Stimulated activated naive CD4-positive, alpha-beta T cell treated with Interleukin-2 at 50 U/mL for 16 hours (primary cell): ENCODE data around the gene DLD.
"Not testable (repeated sequence)": the region's sequence is repeated elsewhere in the genome, so short reads cannot be mapped to it uniquely, and the experiment has no call there.

Experiments used
- DNase-seq: peaks from one replicate; lab custom pipeline; 2025; lab: John Stamatoyannopoulos, UW

Gene DLD

GRCh38 chr7:107945332-107945731, 54.3 kb downstream of the DLD start:
- DNase-seq = no peak

GRCh38 chr7:107946451-107946850, 55.5 kb downstream of the DLD start:
- DNase-seq = no peak

DNA sequence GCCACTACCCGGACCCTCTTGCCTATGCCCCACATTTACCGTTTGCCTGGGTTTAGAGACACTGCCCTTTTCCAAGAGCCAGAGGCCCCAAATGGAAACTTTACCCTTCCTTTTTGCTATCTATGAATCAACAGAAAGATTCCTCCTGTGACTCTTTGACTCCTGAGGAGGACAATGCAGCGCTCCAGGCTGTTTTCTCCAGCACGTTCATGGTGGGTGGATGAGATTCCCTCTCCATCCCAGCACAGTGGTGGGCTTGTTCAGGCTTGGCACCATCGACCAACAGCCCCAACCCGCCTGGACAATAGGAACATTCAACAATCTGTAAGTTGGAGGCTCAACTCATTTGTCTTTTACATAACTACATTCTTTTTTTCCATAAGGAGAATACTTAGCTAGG, 55.9 kb downstream of the DLD start:
- no peak for DNase-seq

GRCh38 chr7:107948645-107949442, 57.9 kb downstream of the DLD start:
- no peak for DNase-seq

DNA sequence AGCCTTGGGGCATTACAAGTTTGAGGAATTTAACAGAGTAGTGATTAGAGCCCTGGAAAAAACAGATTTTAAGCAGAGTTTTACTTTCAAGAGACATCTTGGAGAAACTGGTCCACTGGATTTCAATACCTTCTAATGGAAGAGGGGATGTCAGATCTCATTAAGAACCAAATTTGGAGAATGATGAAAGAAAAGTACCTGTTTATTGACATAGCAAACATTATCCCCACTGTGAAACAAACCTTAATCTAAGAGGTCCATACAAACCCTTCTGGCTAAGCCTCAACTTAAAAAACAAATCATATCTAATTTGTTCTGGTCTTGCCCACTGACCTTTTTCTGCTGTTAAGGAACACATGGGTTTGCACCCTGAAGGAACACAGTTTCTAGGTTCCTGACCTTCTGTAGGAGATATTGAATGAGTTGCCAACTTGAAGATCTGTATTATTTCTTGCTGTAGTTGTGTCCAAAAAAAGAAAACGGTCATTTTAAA, 58.5 kb downstream of the DLD start:
- no peak for DNase-seq

DNA sequence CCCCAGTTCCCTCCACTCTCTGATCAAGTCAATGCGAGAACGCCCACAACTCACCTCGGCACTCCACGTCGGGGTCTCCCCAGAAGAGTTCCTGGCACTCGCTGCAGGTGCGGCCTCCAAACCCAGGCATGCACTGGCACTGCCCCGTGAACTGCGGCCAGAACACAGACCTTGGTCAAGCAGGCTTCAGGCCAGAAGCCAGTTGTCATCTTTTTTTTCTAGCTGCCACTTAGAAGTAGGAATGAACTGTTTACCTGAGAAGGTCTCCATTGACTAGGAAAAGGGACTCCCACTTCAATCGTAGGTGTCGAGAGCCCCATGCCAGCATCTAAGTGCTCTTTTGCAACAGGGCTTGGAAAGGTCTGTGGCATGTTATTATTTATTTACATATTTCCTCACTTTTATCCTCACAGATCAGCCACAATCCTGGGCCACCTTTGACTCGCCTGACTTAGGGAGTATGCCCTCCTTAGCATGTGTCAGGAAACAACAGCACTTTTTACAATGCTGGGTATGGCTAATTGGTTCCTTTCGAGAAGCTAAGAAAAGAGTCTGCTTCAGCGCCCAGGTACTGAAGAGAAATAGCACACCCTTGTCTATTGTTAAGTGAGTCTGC, 60.3 kb downstream of the DLD start:
- no peak for DNase-seq

- DNase-seq = no peak
These were observed 60.9 kb downstream of the DLD start for GRCh38 chr7:107951896-107952295.

DNA sequence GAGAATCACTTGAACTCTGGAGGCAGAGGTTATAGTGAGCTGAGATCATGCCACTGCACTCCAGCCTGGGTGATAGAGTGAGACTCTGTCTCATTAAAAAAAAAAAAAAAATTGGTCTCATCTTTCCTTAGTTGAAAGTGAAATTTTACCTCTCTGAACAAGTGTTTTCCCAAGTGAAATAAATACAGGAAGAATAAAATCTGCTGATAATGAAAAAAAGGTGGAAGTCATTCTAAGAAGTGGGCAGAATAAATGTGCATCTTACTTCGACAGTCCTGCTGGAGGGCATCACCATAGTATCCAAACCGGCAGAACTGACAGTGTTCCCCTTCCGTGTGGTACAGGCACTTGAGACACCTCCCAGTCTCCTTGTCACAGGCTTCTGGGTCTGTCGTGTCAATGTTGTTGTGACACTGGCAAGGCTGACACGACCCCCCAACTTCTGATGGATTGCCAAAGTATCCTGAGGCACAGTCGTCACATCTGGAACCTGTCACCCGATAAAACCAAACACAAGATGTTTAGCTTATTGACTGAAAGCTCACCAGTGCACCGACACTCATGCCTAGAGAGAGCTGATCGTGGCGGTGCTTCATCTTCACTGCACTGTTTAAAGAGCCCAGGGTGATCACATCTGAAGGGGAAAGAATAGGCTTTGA, 62.4 kb downstream of the DLD start:
- no peak for DNase-seq

DNA sequence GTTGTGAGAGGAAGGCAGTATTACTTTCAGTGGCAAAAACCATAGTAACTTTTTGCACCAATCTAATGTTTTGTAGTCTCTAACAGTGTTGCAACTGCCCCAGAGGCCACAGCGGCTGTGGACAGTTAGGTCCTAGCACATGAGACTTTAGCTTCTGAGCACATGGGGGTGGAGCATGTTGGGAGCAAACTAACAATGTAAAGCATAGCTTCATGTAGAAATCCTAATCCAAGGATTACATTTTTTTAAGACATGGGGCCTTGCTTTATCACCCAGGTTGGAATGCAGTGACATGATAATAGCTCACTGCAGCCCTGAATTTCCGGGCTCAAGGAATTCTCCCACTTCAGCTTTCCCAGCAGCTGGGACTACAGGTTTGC, 62.9 kb downstream of the DLD start:
- DNase-seq = no peak

DNA sequence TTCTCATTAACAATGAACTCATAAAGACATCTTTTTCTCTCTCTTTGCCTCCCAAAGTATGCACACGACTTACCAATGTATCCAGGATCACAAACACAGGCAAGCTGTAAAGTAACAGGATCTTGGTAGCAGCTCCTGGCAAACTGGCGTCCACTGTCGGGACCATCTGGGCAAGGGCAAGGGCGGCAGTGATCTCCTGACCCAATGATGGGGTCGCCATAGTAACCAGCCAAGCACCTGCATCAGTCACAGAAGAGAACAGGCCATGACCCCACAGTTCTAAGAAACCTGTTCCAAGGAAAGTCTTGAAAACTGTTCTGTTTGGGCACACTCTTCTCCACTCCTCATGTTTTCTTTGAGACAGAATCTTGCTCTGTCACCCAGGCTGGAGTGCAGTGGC, 64.4 kb downstream of the DLD start:
- no peak for DNase-seq

DNA sequence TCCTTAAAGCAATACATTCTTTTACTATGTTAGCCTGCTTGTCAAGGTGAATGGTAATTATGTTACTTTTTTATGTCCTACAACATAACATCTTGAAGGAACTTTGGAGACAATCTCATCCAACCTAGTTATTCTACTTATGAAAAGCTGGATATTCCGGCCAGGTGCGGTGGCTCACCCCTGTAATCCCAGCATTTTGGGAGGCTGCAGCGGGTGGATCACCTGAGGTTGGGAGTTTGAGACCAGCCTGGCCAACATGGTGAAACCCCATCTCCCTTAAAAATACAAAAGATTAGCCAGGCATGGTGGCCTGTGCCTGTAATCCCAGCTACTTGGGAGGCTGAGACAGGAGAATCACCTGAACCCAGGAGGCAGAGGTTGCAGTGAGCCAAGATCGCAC, 66.0 kb downstream of the DLD start:
- not testable (repeated sequence) for DNase-seq

GRCh38 chr7:107957436-107957835, 66.5 kb downstream of the DLD start:
- no peak for DNase-seq

DNA sequence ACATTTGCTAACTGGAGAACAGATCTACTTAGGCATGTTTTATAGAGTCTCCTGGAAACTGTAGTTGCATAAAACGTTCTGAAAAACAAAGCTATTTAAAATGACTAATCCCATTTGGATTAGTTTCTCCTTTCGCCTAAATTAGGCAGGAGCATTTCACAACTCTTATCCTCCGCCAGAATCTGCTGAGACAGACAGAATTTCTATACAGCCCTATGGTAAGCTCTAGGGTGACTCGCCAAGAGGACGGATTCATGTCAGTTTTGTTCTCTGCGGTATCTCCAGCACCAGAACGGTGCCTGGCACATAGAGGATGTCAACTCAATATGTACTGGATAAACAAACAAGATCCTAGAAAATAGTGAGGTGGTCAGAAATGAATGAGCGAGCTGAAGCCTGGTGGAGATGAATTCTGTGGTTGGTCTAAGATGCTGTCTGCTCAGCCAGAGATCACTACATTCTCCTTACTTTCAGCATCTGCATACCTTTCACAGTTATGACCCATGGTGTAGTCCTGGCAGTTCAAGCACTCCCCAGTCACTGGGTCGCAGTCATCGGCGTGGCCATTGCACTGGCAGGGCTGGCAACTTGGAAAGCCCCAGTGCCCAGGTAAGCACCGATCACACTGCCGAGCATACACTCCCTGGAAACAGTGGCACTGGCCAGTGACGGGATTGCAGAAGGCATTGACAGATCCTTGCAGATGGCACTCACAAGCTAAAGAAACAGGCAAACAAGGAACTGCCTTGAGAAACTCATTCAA, 68.0 kb downstream of the DLD start:
- no peak for DNase-seq

DNA sequence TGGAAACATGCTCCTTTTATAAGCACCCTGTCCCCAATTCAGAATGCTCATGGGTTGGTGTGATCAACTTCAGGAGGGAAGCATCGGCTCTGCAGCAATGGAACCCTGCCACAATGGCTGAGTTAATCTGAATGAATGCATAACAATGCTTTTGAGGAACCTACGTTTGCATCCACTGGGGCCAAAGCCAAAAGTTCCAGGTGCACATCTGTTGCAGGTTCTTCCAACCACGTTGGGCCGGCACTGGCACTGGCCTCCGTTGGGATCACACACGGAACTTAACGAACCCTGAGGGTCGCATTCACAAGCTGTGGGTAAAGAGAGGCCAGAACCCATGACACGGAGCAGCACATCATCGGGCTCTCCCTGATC, 68.5 kb downstream of the DLD start:
- DNase-seq = no peak

DNA sequence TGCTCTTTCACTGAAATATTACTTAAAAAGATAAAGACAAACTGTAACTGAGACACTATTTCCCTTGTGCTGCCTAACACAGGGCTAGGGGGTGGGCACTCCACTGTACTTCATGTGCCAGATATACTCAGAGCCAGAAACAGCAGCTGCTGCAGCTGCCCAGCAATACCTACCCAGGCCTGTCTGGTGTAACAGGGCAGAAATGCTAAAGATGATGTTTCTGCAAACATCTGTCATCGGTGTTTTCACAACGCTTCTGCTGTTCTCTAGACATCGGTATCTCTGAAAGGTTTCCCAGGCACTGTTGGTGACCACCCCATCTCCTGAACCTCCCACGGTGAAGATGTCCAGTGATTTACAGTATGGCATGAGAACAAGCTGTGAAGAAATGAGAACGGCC, 69.3 kb downstream of the DLD start:
- no peak for DNase-seq

- no peak for DNase-seq
These were observed 70.4 kb downstream of the DLD start for GRCh38 chr7:107961405-107961804.

DNA sequence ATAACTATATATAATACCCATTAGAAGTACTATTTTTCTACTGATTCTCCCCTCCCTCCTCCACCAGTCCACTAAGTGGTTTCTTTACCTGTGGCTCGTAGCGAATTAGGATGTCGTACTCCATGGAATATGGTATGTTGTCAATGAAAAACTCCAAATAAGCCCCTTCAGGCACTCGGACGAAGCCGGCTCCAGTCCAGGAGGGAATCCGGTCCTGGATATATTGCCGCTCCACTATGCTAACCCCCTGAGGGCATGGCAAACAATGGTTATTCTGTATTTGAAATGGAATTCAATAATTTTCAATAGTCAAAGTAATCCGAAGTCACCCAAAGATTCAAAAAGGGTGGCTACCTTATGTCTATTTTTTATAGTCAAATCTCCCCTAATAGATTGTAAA, 71.8 kb downstream of the DLD start:
- no peak for DNase-seq

DNA sequence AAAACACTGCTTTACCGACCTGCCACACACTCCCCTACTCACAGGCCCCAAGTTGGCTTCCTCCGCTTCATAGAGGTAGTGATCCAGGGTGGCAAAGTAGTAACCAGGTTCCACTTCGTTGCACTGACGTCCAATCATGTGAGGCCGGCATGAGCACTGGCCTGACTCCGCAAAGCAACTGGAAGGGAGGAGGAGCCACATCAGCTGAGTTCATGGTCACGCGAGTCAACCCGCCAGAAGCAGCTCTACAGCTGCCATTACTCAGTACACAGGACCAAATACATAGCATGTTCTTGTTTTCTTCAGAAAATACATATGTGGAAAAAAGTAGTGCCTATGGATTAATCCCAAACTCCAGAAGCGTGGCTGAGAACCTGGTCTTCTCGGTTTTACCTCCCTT, 73.5 kb downstream of the DLD start:
- DNase-seq = no peak

DNA sequence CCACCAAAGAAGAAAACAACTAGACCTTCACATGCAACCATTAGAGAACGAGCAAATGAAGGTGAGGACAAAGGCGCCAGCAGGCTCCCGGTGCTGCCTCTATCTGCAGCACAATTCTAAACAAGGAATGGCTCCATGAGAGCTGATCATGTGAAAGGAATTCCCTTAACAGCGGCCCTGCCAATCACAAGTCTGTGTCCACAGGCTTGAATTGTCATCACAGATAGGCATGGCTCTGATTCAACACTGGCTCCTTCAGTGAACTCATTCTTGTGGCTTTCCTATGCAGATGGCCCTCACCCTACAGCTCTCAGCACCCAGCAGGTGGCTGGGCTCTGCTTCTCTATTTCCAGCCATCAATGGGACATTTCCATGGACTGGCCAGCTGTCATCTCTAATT, 75.7 kb downstream of the DLD start:
- DNase-seq = no peak

- no peak for DNase-seq
These were observed 76.4 kb downstream of the DLD start for GRCh38 chr7:107967420-107967819.

DNA sequence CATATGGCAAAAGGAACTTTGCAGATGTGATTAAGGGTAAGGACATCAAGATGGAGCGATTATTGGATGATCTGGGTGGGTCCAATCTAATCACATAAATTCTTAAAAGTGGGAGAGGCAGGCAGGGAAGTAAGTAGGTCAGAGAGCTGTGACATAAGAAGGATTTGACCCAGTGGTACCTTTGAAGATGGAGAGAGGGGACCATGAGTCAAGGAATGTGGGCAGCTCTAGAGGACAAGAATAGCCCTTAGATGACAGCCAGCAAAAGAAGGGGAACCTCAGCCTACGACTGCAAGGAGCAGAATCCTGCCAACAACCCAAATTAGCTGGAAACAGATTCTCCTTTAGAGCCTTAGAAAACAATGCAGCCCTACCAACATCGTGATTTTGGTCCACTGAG, 77.5 kb downstream of the DLD start:
- no peak for DNase-seq

DNA sequence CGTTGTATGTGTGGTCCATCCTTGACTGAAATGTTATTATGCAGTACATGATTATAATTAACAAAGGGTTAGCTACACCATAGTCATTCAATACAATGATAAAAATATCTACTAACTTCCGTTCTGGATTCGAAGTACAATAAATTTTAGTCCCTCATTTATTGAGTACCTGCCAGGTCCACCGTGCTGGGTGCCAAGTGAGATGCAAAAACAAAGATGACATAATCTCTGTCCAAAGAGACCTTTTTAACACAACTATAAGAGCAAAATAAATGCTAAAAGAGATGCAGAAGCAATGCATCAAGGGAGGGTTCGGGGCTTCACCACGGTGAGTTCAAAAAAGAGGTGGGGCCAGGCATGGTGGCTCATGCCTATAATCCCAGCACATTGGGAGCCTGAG, 78.9 kb downstream of the DLD start:
- no peak for DNase-seq
